Kidney (tissue), 14 donors: Measurements from ENCODE around the gene LCN1. TPM values are rescaled to one million over a fixed set of nuclear protein-coding genes. Genes with fewer than 3 reads are reported as not detected.

Experiments used
- DNase-seq, 5 donors: peaks; one replicate each; pipeline ENCODE4 v3.0.0-alpha.2; 2013 to 2020
- FAIRE-seq: peaks from 2 replicates; lab custom pipeline; 2012; peaks lifted over from hg19 to GRCh38; lab: Jason Lieb, UNC
- H3K27ac ChIP-seq, 2 donors: one replicate each; pipeline ENCODE4 v1.7.0; 2013; ENCODE audit warnings: low read depth in 2 of 2, low read length in 2 of 2, inconsistent platforms in 1 of 2
- H3K27me3 ChIP-seq: one replicate; pipeline ENCODE4 v1.7.1; 2013; ENCODE audit warnings: low read length, inconsistent platforms; ENCODE audit not compliant: control insufficient read depth, insufficient read depth
- H3K36me3 ChIP-seq, 3 donors: one replicate each; pipeline versions ENCODE4 v1.7.0 to v1.7.1; 2013; ENCODE audit warnings: low read length in 3 of 3, control low read depth in 1 of 3, inconsistent platforms in 1 of 3; ENCODE audit not compliant: insufficient read depth in 3 of 3, control insufficient read depth in 2 of 3
- H3K4me1 ChIP-seq, 3 donors: one replicate each; pipeline versions ENCODE4 v1.7.0 to v1.7.1; 2013; ENCODE audit warnings: low read length in 3 of 3, inconsistent platforms in 1 of 3, low read depth in 1 of 3; ENCODE audit not compliant: control insufficient read depth in 2 of 3, insufficient read depth in 2 of 3
- H3K4me3 ChIP-seq, 3 donors: one replicate each; pipeline versions ENCODE4 v1.7.0 to v1.8.1; 2013; ENCODE audit warnings: low read length in 3 of 3, control low read depth in 1 of 3, inconsistent platforms in 1 of 3
- H3K9ac ChIP-seq, 3 donors: one replicate each; pipeline versions ENCODE4 v1.7.0 to v1.7.1; 2013; ENCODE audit warnings: low read length in 3 of 3, control low read depth in 1 of 3, inconsistent platforms in 1 of 3
- H3K9me3 ChIP-seq, 3 donors: one replicate each; pipeline versions ENCODE4 v1.7.0 to v1.7.1; 2013; ENCODE audit warnings: low read length in 3 of 3, control low read depth in 1 of 3, inconsistent platforms in 1 of 3; ENCODE audit not compliant: control insufficient read depth in 2 of 3, insufficient read depth in 1 of 3
- CTCF ChIP-seq: IDR thresholded peaks from 3 replicates; pipeline ENCODE4 v1.5.1; 2012; ENCODE audit warnings: mild to moderate bottlenecking, moderate library complexity, borderline replicate concordance; ENCODE audit not compliant: insufficient read depth; ENCODE audit errors: extremely low read depth
- intact Hi-C: fragments of 100-400 bp; cut with DNase I; formaldehyde crosslinking; loops from one replicate; pipeline ENCODE4 v1.11.1; 2022
- polyA plus RNA-seq: library from polyadenylated mRNA; stranded (reverse); fragments of 350-450 nt; fragmentation: Illumina TruSeq; extraction: RNeasy Lipid Tissue Mini Kit (QIAGEN cat#74804); gene quantifications from one replicate; pipeline ENCODE4 v1.2.3, GENCODE V29; 2014; ENCODE audit warnings: low read depth, low replicate concordance; ENCODE audit not compliant: insufficient read depth
- total RNA-seq: library from RNA; stranded (reverse); fragmentation: NEBNext Ultra II Directional; extraction: Animal tissue kit (Norgen Biotek cat#: 25700); gene quantifications from one replicate; pipeline ENCODE4 v1.2.1, GENCODE V29; 2021
- donor health status: control.
- donor health status: control.
- donor health status: control.
- donor health status: control.
- donor health status: control.
- donor health status: DM: yes; HTN: yes; CAD: no.
- donor health status: Normal renal cell carcinoma (clear cell type).

Gene LCN1
- total and polyA plus RNA-seq, 2 donors from 2014 or later = not detected

GRCh38 chr9:135566552-135566951 is 45.3 kb downstream of the LCN1 start:
- intact Hi-C loops = no loop called here
- Histone ChIP-seq H3K27ac (no peak overlapping the region), H3K9me3 (no peaks in the 10 kb centered on the region), H3K4me1 (no peaks in the 10 kb centered on the region), H3K9ac (no peak overlapping the region), H3K36me3 (no peaks in the 10 kb centered on the region), H3K27me3 (no peaks in the 10 kb centered on the region), H3K4me3 (no peak overlapping the region)
- TF ChIP-seq CTCF = no peak
- DNase-seq = no peak
- FAIRE-seq = no peak

- Histone ChIP-seq H3K9ac (no peak overlapping the region), H3K36me3 (no peaks in the 10 kb centered on the region), H3K4me1 (no peaks in the 10 kb centered on the region), H3K27me3 (no peaks in the 10 kb centered on the region), H3K9me3 (no peaks in the 10 kb centered on the region), H3K27ac (no peak overlapping the region), H3K4me3 (no peak overlapping the region)
- DNase-seq (no peak), FAIRE-seq (no peak)
- intact Hi-C loops = no loop called here
- TF ChIP-seq CTCF = no peak
These were observed 46.1 kb downstream of the LCN1 start for GRCh38 chr9:135567311-135567710.

GRCh38 chr9:135568026-135568425 is 46.8 kb downstream of the LCN1 start:
- intact Hi-C loops = no loop called here
- no peaks in the 10 kb centered on the region for H3K27me3 ChIP-seq
- DNase-seq (no peak), FAIRE-seq (no peak)
- H3K4me1 ChIP-seq = no peaks in the 10 kb centered on the region
- H3K27ac ChIP-seq = no peak overlapping the region
- no peaks in the 10 kb centered on the region for H3K9me3 ChIP-seq
- no peak overlapping the region for H3K4me3 ChIP-seq
- H3K36me3 ChIP-seq = no peaks in the 10 kb centered on the region
- H3K9ac ChIP-seq = no peak overlapping the region
- TF ChIP-seq CTCF = no peak

- no peaks in the 10 kb centered on the region for H3K36me3 ChIP-seq
These were observed 49.2 kb downstream of the LCN1 start for GRCh38 chr9:135570456-135570855.

More at GRCh38 chr9:135570456-135570855, 49.2 kb downstream of the LCN1 start:
- H3K27me3 ChIP-seq = no peaks in the 10 kb centered on the region
- no peaks in the 10 kb centered on the region for H3K9me3 ChIP-seq
- H3K4me1 ChIP-seq = no peaks in the 10 kb centered on the region
- FAIRE-seq (no peak), DNase-seq (no peak)
- intact Hi-C loops = no loop called here
- H3K4me3 ChIP-seq = no peak overlapping the region
- no peak for TF ChIP-seq CTCF
- H3K9ac ChIP-seq = no peak overlapping the region
- no peak overlapping the region for H3K27ac ChIP-seq
